H54 (cell line): ENCODE measurements around the gene PUDP.

Source experiments
- DNase-seq: peaks from one replicate; pipeline ENCODE4 v3.0.0; 2011; ENCODE audit warnings: low spot score, mixed read lengths; ENCODE audit not compliant: insufficient read length
- FAIRE-seq: peaks from 3 replicates; lab custom pipeline; 2011; peaks lifted over from hg19 to GRCh38; lab: Jason Lieb, UNC
- POLR2A ChIP-seq: IDR thresholded peaks from 2 replicates; pipeline ENCODE4 v1.6.1; 2011; ENCODE audit warnings: low read depth, mild to moderate bottlenecking, low read length

PUDP gene

GRCh38 chrX:7085879-7086278 lies 62.1 kb downstream of the PUDP start:
- FAIRE-seq (no peak), DNase-seq (no peak)
- no peak for TF ChIP-seq POLR2A

GRCh38 chrX:7084841-7085240 lies 63.1 kb downstream of the PUDP start:
- DNase-seq (no peak), FAIRE-seq (no peak)
- TF ChIP-seq POLR2A = no peak

GRCh38 chrX:7083468-7084396 lies 64.2 kb downstream of the PUDP start:
- FAIRE-seq (peak; percentile 33), DNase-seq (peak; percentile 23)
- TF ChIP-seq POLR2A = no peak

- no peak for FAIRE-seq
- TF ChIP-seq POLR2A = no peak
- no peak for DNase-seq
Observed at GRCh38 chrX:7083021-7083420, 64.9 kb downstream of the PUDP start.

GRCh38 chrX:7082556-7082955 lies 65.4 kb downstream of the PUDP start:
- FAIRE-seq = no peak
- TF ChIP-seq POLR2A = no peak
- no peak for DNase-seq

GRCh38 chrX:7077241-7078230 lies 70.4 kb downstream of the PUDP start:
- no peak for TF ChIP-seq POLR2A
- FAIRE-seq = no peak
- no peak for DNase-seq

- TF ChIP-seq POLR2A = no peak
- no peak for FAIRE-seq
- DNase-seq = no peak
Observed at GRCh38 chrX:7076245-7076661, 71.7 kb downstream of the PUDP start.

- DNase-seq (no peak), FAIRE-seq (no peak)
- no peak for TF ChIP-seq POLR2A
Observed at GRCh38 chrX:7074908-7075204, 73.1 kb downstream of the PUDP start.

GRCh38 chrX:7074148-7074907 lies 73.6 kb downstream of the PUDP start:
- FAIRE-seq = no peak
- DNase-seq = no peak

GRCh38 chrX:7073336-7073735 lies 74.6 kb downstream of the PUDP start:
- DNase-seq (no peak), FAIRE-seq (no peak)
- no peak for TF ChIP-seq POLR2A

More at GRCh38 chrX:7074148-7074907, 73.6 kb downstream of the PUDP start:
- no peak for TF ChIP-seq POLR2A

GRCh38 chrX:7072856-7073255 lies 75.1 kb downstream of the PUDP start:
- no peak for TF ChIP-seq POLR2A
- FAIRE-seq = no peak
- DNase-seq = no peak

- FAIRE-seq = no peak
- DNase-seq = no peak
Observed at GRCh38 chrX:7071390-7071789, 76.6 kb downstream of the PUDP start.

GRCh38 chrX:7069556-7069955 lies 78.4 kb downstream of the PUDP start:
- FAIRE-seq = no peak

More at GRCh38 chrX:7071390-7071789, 76.6 kb downstream of the PUDP start:
- TF ChIP-seq POLR2A = no peak

GRCh38 chrX:7068939-7069367 lies 79.0 kb downstream of the PUDP start:
- no peak for DNase-seq
- no peak for FAIRE-seq
- no peak for TF ChIP-seq POLR2A

More at GRCh38 chrX:7069556-7069955, 78.4 kb downstream of the PUDP start:
- DNase-seq = no peak
- TF ChIP-seq POLR2A = no peak
